G401.6 (cell line): Measurements from ENCODE around the gene STXBP6.

Experiments
- FAIRE-seq: peaks from 2 replicates; lab custom pipeline; 2012; peaks lifted over from hg19 to GRCh38; lab: Jason Lieb, UNC

Gene STXBP6

DNA sequence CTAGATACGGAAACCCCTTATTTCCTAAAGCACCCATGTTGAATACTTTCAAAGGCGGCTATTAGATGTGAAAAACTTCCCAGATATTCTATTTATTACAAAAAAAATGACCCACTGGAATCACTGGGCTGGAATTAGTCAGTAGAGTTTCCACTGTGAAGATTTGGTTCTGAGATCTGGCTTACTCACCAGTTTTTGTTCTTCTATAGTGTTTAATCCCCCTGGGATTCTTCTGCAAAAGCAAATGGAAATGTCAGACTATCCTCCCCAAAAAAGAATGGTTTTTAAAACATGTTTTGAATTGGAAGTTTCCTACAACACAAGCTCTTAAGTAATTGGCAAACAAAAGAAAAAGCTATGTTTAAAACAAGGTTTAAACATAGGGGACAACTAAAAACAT lies 166.4 kb downstream of the STXBP6 start:
- FAIRE-seq = no peak

DNA sequence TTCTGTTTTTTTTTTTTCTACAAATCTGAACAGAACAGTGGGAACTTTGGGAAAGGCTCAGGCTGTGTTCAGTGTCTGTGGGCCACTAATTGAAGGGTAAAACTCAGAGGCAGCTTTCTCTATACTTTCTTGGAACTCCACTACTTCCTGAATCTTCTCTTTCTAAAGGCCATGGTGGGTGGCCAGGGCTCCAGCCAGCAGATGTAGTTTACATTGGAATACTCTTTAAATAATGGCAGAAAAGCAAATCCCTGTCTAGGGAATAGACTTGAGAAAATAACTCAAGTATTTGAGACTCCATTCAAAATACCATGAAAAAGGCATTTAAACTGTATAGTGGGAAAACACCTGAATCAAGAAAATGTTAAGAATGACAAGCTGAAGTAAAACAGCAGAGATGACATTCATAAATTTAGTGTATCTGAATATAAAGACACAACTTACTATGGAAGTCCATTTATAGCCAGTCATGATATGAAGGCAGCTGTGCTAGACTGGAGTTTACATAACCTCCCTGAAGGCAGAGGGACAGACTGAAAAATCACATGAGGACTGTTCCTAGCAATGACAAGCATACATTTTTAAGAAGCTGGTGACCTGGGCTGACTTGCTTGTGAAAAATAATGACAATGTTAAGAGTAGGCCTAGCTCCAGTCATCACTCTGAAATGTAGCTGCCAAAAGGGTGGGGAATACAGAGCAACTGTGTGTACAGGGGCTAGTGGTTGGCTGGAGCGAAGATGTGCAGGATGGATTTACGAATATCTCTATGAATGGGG lies 168.6 kb downstream of the STXBP6 start:
- FAIRE-seq = no peak

DNA sequence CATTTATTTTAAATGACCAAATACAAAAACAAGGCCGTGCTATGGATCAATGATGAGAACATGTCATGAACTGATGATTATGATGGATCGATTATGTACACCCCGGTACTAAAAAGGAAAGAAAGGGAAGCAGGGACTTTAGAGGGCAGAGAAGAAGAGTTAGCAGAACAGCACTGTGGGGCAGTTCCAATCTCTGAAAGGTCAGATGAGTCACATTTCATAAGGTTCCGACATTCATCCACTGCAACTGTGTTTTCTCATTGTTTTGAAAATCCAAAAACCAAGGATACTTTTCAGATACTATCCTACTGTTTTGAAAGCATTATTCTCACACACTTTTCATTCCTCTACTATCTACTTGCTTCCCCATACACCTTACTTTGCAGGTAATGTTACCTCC lies 169.3 kb downstream of the STXBP6 start:
- FAIRE-seq = no peak

DNA sequence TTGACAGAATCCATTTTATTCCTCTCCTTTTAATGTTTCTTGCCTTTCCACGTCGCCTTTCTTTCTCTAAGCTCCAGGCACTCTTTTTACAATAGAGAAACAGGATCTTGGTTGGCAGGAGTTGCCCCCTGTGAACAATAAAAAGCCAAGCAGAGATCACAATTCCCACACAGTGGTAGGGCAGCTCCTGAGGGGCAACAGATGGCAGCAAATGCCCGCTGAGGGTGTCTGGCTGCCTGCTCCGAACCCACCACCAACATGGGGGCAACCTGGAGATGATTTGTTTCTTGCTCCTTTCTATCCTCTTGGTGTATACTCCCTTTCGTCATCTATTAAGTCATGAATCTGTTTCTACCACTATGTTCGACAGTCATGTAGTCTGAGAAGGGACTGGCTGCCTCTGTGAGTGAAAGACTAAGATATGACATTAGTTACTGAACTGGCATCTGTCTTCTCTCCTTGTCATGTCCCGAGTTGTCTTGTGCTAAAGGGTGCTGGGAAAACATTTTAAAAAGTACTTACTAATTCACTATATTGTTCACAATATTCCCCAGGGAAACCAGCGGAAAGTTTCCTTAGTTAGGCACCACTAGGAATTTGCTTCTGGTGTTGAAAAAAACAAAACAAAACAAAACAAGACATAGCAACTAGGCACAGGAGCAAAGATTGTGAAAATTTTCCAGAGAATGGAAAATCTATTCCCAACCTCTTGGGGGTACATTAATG lies 170.1 kb downstream of the STXBP6 start:
- no peak for FAIRE-seq

DNA sequence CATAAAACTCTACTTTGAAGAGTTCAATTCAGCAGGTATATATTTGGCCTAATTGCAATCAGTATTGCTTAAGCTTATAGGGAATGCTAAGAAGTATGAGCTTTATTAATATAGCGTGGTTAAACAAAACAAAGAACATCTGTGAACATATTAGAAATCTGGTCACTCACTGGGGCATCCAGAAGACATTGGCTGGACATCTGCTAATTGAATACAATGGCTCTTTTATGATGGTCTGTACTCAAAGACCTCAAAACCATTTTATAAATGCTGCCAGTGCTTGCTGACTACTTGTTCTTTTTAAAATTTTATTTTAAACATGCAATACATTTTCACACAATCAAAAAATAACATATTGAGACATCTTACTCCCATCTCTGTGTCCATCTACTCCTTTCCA lies 173.0 kb downstream of the STXBP6 start:
- FAIRE-seq = no peak

DNA sequence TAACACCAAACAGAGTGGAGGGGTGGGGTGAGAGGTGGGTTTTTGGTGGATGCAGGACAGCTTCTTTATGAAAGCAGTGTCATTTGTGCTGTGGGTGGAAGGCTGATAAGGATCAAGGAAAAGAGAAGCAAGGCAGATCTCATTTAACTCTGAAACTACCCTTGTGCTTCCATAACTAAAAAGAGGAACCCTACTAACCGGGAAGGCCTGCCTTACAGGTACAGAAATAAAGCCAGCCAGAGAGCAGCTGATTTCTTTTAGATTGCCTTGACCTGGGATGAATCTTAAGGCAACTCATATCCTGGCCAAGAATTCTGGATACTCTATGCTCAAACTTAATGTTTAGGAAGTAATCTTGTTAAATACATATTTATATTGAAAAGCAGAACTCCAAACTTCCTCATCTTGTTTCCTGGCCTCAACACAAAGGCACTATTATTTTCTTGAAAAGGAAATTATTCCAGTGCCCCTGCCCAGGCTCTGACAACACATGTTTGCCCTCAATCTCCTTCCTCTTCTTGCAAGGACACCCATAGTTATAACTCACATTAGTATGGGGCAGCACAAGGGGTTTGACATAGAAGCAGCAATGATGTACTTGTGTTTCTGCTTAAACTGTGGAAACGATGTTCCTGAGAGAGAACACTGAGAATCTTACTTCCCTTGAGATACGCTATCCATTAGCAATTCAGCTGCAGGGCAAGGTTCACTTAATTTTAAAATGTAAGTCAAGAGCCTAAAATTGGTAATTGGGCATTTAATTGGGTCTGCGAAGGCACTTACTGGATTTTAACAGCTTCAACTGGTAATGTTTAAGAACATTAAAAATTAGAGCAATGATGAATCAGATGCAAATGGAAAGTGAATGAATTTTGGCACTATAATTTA lies 173.7 kb downstream of the STXBP6 start:
- FAIRE-seq = no peak

DNA sequence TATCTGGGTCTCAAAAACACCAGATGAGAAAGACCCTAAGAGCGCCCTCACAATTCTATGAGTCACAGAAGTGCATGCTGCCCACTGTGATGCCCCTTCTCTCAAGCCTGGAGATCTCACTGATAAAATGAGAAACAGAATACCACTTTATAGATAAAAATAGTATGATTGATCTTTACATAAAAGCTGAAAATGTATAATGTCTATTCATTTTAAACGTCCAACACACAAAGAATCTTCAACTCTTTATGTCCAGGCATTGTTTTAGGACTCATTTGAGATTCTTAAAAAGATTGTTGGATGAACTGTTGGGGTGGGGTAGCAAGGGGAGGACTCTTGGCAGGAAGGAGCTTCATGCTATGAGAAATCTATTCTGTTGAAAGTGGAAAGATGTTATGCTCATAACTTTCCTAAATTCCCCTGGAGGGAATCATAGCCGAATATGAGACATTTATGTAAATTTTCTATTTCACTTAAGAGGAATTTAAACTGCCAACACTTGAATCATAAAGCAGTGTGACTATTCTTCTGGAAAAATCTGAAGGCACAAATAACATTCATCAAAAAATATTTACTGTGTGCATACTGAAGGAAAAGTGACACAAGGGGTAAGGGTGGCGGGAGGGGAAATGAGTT lies 174.6 kb downstream of the STXBP6 start:
- FAIRE-seq = no peak

DNA sequence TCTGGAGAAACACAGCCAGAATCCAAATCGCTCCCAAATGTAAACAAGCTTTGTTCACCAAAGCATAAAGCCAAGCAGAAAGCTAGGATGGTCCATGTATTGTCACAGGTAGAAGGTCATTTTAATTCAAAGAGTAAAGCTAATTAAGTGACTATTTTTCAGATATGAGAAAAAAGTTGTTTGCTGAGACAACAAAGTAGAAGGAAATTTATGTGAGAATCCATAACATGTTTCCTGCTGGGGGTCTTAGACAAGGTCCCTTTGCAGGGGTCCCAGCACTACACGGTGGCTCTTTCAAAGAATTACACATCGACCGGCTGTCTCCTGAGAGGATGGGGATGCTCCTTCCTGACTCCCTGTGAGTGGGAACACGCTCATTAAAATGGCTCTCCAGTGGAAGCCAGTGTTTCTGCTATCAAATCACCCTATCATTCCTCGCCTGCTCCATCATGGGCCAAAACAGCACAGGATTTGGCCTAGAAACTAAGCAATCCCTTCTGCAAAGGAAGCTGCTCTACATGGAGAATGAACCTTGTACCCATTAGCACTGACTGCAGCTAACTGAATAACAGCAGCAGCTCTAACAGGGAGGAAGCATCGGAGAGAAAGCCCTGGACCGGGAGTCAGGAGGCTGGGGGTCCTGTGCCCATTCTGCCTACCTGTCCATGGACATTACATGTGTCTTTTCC lies 175.3 kb downstream of the STXBP6 start:
- no peak for FAIRE-seq

DNA sequence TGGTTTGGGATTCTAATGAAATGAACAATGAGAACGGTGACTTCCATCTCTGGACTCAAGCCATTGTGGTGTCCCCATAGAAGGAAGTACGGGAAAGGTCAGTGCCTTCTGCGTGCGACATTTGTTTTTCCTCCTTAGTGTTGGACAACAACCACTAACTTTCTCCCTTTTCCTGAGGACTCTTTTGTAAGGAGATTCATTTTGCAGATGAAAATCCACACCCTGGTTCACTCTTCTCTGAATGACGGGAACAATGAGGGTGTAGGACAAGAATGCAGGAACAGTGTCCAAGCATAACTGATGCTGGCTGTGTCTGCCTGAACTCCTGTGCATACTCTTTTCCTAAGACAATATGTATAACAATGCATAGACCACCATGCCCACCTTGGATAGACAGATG lies 176.4 kb downstream of the STXBP6 start:
- no peak for FAIRE-seq

DNA sequence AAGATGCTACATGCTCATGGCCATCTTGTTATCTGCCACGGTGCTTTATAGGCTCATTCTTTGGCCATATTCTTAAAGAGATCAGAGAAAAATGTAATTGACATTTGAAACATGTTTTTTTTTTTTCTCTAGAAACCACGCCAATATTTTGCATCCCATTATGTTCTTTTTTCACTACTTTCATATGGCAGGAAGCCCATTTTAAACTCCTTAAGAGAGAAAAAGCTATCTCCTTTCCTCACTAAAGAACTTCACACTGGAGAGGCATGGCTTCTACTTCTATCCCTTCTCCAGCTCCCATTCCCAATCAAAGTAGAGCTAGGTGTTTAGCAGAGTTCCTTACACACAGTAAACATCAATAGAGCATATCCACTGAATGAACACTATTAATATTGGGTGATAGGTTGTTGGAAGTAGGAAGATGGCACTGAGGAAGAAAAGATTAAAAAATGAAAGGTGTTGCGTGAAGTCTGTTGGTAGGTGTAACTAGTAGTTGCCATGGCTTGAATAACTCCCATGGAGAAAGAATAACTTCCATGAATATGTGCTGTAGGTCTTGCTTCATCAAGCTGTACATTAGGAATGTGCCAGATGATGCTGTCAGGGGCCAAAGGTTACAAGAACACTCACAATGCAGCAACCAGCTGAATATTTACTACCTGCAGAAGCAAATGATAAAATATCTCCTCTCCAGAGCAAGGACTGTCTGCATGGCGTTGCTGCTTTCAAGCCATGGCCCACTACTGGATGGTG lies 178.8 kb downstream of the STXBP6 start:
- FAIRE-seq = no peak

DNA sequence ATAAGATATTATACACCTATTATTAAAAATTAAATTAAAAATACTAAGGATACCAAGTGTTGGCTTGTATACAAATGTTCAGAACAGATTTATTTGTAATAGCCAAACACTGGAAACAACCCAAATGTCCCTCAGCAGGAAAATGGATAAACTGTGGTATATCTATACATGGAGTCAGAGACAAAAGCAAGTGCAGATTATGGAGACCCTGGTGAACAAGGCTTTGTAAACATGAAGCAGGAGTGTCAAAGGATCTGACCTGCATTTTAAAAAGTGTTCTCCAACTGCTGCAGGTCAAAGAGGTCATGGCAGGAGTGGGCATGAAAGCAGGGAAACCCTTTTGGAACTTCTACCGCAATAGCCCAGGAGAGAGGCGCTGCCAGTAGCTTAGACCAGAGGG lies 181.6 kb downstream of the STXBP6 start:
- no peak for FAIRE-seq

DNA sequence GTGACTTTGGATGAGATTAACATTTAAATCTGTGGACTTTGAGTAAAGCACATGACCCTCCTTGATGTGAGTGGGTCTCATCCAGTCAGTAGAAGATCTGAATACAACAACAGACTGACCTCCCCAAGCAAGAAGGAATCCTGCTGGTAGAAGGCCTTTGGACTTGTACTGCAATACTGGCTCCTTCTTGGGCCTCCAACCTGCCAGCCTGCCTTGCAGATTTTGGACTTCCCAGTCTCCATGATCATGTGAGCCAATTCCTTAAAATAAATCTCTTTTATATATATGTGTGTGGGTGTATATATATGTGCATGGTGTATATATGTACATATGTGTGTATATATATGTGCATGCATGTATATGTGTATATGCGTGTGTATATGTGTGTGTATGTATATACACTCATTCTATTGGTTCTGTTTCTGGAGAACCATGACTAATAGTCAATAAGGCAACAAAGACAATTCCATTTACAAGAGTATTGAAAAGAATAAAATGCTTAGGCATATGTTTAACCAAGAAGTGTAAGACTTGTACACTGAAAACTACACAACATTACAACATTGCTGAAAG lies 183.8 kb downstream of the STXBP6 start:
- FAIRE-seq = no peak

DNA sequence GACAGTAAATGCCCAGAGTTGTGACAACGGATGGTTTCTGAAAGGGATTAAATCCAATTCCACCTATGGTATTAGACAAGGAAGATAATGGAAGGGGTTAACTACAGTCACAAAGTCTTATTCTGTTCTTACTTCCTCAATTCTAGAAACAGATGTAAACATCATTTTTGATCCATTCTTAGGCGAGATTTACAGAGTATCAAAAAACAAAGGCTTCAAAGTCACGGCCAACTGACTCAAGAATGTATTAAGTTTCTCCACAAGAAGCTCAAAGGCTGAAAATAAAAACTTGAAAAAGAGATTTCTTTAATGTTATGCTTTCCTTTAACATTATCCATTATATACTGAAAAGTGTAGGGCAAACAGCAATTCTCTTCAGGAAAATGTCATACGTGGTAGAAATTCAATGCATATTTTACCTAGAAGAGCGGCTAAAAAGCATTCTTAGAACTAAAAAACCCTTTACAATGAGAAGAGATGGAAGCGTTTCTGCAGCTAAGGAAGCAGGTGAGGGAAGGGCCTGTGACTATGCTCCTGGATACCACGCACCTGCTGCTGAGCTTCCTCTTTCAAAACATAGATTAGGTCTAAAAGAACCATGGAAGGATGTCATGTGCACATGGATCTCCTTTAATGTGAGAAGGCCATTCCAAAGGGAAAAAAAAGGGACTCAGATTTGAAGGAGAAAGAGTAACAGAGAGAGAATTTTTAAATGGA lies 185.8 kb downstream of the STXBP6 start:
- FAIRE-seq = no peak

DNA sequence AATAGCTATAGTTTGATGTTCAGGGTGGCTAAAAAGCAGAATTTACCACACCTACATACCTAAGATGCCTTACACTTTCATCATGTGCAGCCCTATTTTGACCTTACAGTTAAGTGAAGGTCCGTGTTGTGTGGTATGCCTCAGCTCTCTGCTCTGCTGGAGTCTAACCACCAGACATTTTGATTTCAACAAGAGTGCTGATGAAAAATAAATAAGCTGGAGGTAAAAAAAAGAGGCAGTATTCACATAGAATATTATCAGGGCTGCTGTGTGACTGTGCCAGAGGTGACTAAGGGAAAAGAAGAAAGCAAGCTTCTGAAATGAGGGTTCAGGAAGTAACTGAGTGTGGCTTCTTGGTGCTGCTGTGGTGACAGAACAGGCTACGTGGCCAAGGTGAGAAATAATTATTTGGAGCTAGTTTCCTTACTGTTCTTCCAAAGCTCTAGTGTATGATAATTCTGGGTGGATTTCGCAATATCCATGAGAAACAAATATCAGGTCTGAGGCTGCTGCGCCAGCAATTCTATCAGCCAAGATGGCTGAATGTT lies 188.8 kb downstream of the STXBP6 start:
- no peak for FAIRE-seq

DNA sequence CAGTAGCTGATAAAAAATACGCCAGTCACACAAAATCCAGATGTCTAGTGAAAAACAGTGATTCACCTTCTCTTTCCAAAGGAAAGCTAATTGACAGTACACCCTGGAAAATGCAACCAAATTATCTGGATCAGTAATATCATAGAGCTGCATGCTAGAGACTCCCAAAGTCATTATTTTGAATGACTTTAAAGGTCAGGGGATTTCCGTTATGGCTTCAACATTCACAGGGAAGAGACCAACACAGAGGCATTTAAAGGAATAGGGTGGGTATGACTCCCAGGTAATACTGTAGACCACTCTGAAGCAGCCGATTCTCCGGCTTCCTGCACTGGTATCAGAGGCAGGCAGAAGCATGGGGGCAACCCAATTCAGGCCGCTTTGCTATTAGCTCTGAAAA lies 190.4 kb downstream of the STXBP6 start:
- no peak for FAIRE-seq

DNA sequence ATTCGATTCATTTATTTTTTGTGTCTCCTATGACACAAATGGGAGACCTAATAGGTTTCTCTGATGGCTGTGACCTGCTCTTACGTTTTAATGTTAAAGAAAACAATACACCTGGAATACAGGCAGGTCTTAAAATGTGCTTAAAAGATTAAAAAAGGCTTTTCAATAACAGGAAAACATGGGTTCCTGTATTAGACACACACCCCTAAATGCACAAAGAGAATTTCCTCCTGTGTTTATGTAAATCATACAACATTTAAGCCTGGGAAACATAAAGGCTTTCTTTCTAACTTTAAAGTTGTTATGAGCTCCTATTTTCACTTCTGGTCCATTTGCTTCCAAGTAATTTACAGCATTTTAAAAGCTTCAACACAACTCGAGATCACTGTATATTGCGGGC lies 191.3 kb downstream of the STXBP6 start:
- FAIRE-seq = no peak

DNA sequence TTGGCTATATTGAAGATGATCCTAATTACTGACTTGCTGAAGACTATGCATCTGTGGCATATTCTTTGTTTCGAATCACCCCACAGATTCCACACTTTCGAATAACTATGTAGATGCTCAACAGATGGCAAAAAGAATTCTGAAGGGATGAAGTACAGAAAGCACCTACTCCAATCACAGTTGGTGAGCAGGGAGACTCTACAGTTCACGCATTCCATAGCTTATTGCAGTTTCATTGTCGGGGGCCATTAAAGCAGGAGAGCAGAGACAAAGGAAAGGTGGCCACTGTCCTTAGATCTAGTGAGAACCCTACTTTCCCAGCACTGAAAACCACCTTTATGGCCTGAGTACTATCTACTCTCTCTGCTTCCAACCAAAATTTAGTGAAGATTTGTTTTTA lies 191.9 kb downstream of the STXBP6 start:
- FAIRE-seq = no peak

DNA sequence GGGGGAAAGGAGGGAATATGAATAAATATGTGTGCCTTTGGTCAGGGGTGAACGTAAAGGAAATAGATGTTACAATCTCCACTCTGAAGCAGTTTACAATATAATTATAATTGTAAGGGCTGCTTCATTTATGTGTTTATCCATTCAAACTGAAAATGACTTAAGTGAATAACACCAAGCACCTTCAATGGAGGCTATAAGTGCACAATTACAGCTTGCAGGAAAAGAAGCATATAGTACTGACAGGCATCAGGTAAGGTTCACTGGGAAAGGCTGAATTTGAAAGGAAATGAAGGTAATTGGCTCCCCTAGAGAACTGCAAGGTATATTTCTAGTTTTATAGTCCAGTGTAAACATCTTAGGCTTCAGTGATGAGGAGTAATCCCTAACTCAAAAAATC lies 192.7 kb downstream of the STXBP6 start:
- FAIRE-seq = no peak

DNA sequence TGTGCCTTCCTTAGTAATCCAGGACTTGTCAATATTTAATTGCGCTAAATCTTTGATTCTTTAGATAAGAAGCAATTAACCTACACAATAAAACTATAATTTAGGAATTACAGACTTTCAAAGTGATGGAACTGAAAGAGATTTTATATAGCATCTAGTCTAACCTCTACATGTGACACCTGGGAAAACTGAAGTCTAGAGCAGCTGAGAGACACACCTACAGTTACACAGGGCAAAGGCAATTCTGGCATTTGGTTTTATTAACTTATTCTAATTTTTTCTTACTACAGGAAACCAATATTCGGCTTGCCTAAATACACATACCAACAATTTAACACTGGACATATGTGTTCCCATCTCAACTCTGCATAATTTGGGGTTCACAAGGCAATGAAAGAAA lies 196.5 kb downstream of the STXBP6 start:
- no peak for FAIRE-seq
